Skeletal muscle satellite cell (primary cell): ENCODE results near the gene KCNT1.

Experiments used
- H3K27me3 ChIP-seq: 2 replicates; pipeline ENCODE4 v1.7.0; 2013; ENCODE audit warnings: low read length; ENCODE audit not compliant: control insufficient read depth, insufficient read depth
- H3K36me3 ChIP-seq: 2 replicates; pipeline ENCODE4 v1.7.0; 2013; ENCODE audit warnings: mild to moderate bottlenecking, control low read depth, low read length; ENCODE audit not compliant: insufficient read depth
- H3K4me1 ChIP-seq: 2 replicates; pipeline ENCODE4 v1.7.0; 2013; ENCODE audit warnings: low read length; ENCODE audit not compliant: control insufficient read depth, insufficient read depth
- H3K4me2 ChIP-seq: 2 replicates; pipeline ENCODE4 v1.7.0; 2013; ENCODE audit warnings: mild to moderate bottlenecking, low read length
- H3K4me3 ChIP-seq: 2 replicates; pipeline ENCODE4 v1.7.0; 2013; ENCODE audit warnings: low read length
- H3K9ac ChIP-seq: 2 replicates; pipeline ENCODE4 v1.7.0; 2013; ENCODE audit warnings: mild to moderate bottlenecking, low read depth, low read length, moderate library complexity
- H3K9me3 ChIP-seq: replicated peaks from 2 replicates; pipeline ENCODE4 v1.7.0; 2013; ENCODE audit warnings: mild to moderate bottlenecking, control low read depth, low read length

Gene KCNT1

DNA sequence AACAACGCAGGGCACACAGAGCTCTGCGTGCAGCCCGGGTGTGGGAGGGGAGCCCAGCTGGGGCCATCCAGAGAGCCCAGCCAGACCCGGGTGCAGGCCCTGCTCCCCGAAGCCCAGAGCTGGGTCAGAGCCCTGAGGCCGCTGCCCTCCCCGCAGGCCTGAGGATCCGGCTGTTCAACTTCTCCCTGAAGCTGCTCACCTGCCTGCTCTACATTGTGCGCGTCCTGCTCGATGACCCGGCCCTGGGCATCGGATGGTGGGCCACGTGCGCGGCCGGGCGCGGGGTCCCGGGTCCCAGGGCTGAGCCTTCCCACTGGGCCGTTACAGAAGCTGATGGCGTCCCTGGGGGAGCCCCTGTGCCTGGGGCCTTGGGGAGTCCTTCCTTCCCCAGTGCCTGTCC is 48.8 kb downstream of the KCNT1 start:
- Histone ChIP-seq H3K4me1 (no peaks in the 10 kb centered on the region), H3K4me2 (no peak overlapping the region), H3K4me3 (no peak overlapping the region), H3K36me3 (no peaks in the 10 kb centered on the region), H3K27me3 (peaks cover 6% of the 10 kb centered on the region), H3K9me3 (no peaks in the 10 kb centered on the region), H3K9ac (no peak overlapping the region)

- Histone ChIP-seq H3K4me3 (no peak overlapping the region), H3K4me2 (no peak overlapping the region), H3K36me3 (no peaks in the 10 kb centered on the region), H3K9me3 (no peaks in the 10 kb centered on the region), H3K9ac (no peak overlapping the region), H3K27me3 (peaks cover 6% of the 10 kb centered on the region), H3K4me1 (no peaks in the 10 kb centered on the region)
Observed at GRCh38 chr9:135751501-135751900, 49.5 kb downstream of the KCNT1 start.

- no peaks in the 10 kb centered on the region for H3K4me1 ChIP-seq
- peaks cover 6% of the 10 kb centered on the region for H3K27me3 ChIP-seq
- no peak overlapping the region for H3K4me2 ChIP-seq
- H3K4me3 ChIP-seq, result no peak overlapping the region
- H3K36me3 ChIP-seq, result no peaks in the 10 kb centered on the region
- H3K9me3 ChIP-seq, result no peaks in the 10 kb centered on the region
- no peak overlapping the region for H3K9ac ChIP-seq
Observed at GRCh38 chr9:135752281-135753204, 50.6 kb downstream of the KCNT1 start.

- no peaks in the 10 kb centered on the region for H3K9me3 ChIP-seq
- no peak overlapping the region for H3K4me2 ChIP-seq
- H3K4me1 ChIP-seq, result no peaks in the 10 kb centered on the region
- no peaks in the 10 kb centered on the region for H3K36me3 ChIP-seq
- H3K4me3 ChIP-seq, result no peak overlapping the region
- H3K27me3 ChIP-seq, result peaks cover 4% of the 10 kb centered on the region
- H3K9ac ChIP-seq, result no peak overlapping the region
Observed at GRCh38 chr9:135753391-135754105, 51.6 kb downstream of the KCNT1 start.

DNA sequence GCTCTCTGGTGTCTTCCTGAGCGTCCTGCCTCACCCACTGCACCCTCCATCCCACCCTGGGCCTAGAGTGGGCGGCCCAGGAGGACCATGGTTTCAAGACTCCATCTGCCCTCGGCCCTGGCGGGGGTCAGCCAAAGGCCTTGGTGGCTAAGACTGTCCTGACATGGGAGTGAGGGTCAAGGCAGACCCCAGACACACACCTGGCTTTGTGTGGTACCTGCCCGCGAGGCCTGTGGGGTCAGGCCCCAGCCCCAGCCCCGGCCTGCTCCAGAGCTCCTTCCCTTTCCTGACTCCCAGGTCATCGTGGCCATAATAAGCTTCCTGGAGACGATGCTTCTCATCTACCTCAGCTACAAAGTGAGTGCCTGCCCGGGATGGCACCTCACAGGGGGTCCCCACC is 54.6 kb downstream of the KCNT1 start:
- H3K27me3 ChIP-seq, result no peaks in the 10 kb centered on the region
- H3K36me3 ChIP-seq, result no peaks in the 10 kb centered on the region
- no peaks in the 10 kb centered on the region for H3K9me3 ChIP-seq
- no peak overlapping the region for H3K4me3 ChIP-seq
- no peak overlapping the region for H3K4me2 ChIP-seq
- H3K4me1 ChIP-seq, result no peaks in the 10 kb centered on the region
- no peak overlapping the region for H3K9ac ChIP-seq

- no peak overlapping the region for H3K4me3 ChIP-seq
- no peak overlapping the region for H3K9ac ChIP-seq
- H3K4me2 ChIP-seq, result no peak overlapping the region
- no peaks in the 10 kb centered on the region for H3K4me1 ChIP-seq
- no peaks in the 10 kb centered on the region for H3K27me3 ChIP-seq
- H3K9me3 ChIP-seq, result no peaks in the 10 kb centered on the region
- no peaks in the 10 kb centered on the region for H3K36me3 ChIP-seq
Observed at GRCh38 chr9:135757356-135757755, 55.4 kb downstream of the KCNT1 start.

GRCh38 chr9:135758056-135758455 is 56.1 kb downstream of the KCNT1 start:
- Histone ChIP-seq H3K36me3 (no peaks in the 10 kb centered on the region), H3K4me1 (no peaks in the 10 kb centered on the region), H3K4me2 (no peak overlapping the region), H3K9ac (no peak overlapping the region), H3K4me3 (no peak overlapping the region), H3K9me3 (no peaks in the 10 kb centered on the region), H3K27me3 (no peaks in the 10 kb centered on the region)

DNA sequence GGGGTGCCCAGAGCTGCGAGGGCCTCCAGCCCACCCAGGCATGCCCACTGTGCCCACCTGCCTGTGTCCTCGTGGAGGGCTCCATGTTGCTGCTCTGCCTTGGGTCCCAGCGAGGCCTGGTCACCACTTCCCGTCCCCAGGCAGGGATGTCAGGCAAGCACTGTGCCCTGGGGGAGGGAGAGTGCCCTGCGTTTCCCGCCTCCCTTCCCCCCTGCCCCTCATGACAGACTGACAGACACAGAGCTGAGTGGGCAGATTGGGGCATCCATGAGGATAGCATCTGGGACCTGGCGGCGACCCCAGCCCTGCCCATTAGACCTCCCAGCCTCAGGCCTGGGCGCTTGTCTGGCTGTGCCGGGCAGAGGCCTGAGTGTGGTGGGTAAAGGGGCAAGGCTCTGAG is 56.9 kb downstream of the KCNT1 start:
- no peaks in the 10 kb centered on the region for H3K4me1 ChIP-seq
- no peak overlapping the region for H3K9ac ChIP-seq
- no peak overlapping the region for H3K4me3 ChIP-seq
- no peaks in the 10 kb centered on the region for H3K27me3 ChIP-seq
- no peaks in the 10 kb centered on the region for H3K36me3 ChIP-seq
- H3K4me2 ChIP-seq, result no peak overlapping the region
- no peaks in the 10 kb centered on the region for H3K9me3 ChIP-seq

DNA sequence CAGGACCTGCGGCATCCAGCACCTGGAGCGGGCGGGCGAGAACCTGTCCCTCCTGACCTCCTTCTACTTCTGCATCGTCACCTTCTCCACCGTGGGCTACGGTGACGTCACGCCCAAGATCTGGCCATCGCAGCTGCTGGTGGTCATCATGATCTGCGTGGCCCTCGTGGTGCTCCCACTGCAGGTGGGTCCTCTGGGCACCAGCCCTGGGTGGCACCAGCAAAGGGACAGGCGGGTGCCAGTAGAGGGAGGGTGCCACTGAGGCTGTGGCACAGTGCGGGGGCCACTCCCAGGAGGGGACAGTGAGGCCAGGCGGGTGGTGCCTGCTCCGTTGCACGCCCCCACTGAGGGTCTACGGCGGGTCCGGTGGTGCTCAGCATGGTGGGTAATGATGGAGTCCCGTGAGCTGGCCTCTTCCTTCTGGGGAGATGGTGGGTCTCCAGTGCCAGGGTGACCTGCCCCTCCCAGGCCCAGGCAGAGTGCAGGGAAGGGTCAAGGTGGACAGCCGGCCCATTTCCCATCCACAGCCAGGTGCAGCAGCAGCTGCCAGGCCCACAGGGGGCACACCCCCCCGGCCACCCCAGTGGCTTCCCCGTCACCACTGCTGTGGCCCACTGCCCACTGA is 57.8 kb downstream of the KCNT1 start:
- H3K4me3 ChIP-seq, result no peak overlapping the region
- H3K4me1 ChIP-seq, result no peaks in the 10 kb centered on the region
- no peak overlapping the region for H3K9ac ChIP-seq
- no peak overlapping the region for H3K4me2 ChIP-seq
- H3K9me3 ChIP-seq, result no peaks in the 10 kb centered on the region
- no peaks in the 10 kb centered on the region for H3K27me3 ChIP-seq
- no peaks in the 10 kb centered on the region for H3K36me3 ChIP-seq

GRCh38 chr9:135760465-135760864 is 58.5 kb downstream of the KCNT1 start:
- H3K4me1 ChIP-seq, result no peaks in the 10 kb centered on the region
- no peak overlapping the region for H3K4me2 ChIP-seq
- no peaks in the 10 kb centered on the region for H3K9me3 ChIP-seq
- no peaks in the 10 kb centered on the region for H3K36me3 ChIP-seq
- H3K4me3 ChIP-seq, result no peak overlapping the region
- H3K9ac ChIP-seq, result no peak overlapping the region
- no peaks in the 10 kb centered on the region for H3K27me3 ChIP-seq

DNA sequence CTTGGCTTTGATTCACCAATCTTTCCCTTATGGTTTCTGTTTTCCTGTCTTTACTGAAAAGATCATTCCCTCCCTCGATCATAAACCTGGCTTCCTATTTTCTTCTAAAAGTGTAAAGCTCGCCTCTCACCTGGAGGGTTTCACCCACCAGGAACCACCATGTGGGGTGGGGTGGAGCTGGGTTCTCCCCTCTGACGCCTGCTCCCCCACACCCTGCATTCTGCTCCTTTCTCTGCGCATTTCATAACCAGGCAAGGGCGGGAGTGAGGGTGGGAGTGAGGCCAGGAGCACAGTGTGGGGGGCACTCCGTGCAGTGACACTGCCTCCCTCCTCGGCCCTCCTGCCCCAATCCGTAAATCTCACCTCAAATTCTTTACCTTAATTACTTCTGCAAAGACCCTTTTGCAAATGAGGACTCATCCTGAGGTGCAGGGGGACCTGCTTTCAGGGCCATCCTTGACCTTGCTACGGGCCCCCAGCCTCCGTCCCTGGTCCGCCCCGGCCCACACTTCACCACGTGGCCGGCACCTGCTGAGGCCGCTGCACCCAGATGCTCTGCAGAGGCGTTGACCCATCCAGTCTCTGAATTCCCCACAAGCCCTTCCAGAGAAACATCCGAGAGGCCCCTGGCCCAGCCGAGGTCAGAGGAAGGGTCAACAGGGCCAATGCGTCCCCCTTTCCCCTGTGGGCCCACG is 59.3 kb downstream of the KCNT1 start:
- no peaks in the 10 kb centered on the region for H3K27me3 ChIP-seq
- no peak overlapping the region for H3K9ac ChIP-seq
- no peaks in the 10 kb centered on the region for H3K36me3 ChIP-seq
- no peak overlapping the region for H3K4me2 ChIP-seq
- peaks cover 5% of the 10 kb centered on the region for H3K9me3 ChIP-seq
- no peak overlapping the region for H3K4me3 ChIP-seq
- H3K4me1 ChIP-seq, result no peaks in the 10 kb centered on the region
